HG02623 (cell line): ENCODE measurements around the gene LGR6.
"Not testable (repeated sequence)": the region's sequence is repeated elsewhere in the genome, so short reads cannot be mapped to it uniquely, and the experiment has no call there.

Experiments used
- ATAC-seq: cut with Tn5 transposase; IDR thresholded peaks from one replicate; pipeline ENCODE4 v1.9.1; 2021; ENCODE audit warnings: moderate library complexity; ENCODE audit not compliant: unreplicated experiment

The LGR6 gene

DNA sequence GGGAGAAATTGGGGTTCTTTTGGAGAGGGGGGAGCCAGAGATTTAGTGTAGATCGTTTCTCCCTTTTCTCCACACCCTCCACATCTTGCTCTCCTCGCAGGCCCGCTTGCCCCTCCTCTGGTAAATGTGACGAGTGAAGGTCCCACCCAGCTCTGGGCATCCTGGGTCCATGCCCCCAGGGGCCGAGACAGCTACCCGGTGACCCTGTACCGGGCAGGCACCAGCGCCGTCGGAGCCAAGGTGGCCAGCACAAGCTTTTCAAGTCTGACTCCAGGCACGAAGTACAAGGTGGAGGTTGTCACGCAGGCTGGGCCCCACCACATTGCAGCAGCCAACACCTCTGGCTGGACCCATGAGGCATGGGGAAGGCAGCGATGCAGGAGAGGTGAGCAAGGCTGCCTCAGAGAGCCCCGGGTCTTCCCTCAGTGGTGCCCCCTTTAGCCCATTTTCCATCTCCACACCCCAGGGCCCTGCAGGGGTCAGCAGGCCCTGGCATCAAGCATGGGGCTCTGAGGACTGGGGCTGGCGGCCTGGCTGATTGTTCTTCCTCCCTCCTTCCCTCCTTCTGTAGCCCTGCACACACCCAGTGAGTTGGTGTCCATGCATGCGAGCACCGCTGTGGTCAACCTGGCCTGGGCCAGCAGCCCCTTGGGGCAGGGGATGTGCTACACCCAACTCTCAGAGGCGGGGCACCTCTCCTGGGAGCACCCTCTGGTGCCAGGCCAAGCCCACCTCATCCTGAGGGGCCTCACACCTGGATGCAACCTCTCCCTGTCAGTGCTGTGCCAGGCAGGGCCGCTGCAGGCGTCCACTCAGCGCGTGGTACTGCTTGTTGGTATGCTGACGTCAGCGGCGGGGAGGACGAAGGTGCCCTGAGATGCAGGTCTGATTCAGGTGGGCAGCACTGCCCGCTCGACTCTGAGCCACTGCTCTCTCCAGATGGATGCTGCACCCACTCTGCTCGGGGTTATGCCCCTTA is 16.4 kb upstream of the LGR6 start:
- no peak for ATAC-seq

DNA sequence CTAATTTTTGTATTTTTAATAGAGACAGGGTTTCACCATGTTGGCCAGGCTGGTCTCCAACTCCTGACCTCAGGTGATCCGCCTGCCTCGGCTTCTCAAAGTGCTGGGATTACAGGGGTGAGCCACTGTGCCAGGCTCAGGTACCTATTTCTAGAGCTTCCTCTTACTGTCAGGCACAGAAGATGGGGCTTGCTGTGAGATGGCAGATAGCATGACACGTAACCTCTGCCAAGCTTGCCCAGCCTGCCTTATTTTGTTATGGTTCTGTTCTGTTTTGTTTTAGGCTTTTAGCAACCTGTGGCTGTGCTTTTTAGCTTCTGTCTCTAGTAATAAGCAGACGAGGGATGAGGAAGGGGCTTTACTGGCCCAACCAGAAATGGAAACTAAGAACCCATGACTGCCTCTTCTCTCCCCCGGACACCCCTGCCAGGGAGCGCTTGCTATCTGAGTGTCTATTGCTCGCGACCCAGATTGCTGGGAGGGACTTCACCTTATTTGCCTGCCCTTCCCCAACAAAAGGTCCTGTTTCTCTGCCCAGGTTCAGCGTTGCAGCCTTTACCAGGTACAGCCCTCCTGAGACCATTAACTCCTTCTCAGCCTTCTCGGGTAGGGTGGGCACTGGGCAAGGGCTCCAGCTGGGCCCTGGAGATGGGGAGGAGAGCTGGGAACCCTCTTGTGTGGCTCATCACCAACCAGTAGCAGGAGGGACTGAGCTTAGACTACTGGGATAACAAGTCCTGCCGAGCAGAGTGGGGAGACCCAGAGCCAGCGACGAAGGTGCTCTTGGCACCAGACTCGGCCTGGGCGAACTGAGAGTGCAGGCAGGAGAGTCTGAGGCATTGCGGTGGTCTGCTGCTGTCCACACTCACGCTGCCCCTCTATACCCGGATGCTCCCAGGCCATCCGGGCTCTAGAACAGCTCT is 13.5 kb upstream of the LGR6 start:
- ATAC-seq, result no peak

DNA sequence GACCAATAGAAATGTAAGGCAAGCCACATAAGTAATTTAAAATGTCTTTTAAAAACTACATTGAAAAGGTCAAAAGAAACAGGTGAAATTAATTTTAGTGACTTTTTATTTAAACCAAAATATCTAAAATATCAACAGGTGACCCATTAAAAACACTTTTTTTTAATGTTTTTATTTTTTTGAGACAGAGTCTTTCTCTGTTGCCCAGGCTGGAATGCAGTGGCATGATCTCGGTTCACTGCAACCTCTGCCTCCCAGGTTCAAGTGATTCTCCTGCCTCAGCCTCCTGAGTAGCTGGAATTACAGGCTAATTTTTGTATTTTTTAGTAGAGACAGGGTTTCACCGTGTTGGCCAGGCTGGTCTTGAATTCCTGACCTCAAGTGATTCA is 12.9 kb upstream of the LGR6 start:
- not testable (repeated sequence) for ATAC-seq

DNA sequence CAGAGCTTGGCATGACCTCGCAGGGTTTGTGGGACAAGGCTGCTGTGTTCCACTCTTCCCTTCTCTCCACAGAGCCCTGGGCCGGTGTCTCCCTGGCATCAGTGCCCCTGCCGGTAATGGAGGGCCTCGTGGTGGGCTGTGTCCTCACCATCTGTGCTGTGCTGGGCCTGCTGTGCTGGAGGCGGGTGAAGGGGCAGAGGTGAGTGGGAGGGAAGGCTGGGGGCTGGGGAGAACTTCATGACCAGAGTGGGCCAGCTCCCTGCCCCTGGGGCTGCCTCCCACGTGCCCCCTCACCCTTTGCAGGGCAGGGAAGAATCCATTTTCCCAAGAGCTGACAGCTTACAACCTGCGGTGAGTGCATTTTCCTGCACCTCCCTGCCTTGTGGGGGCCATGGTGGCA is 12.0 kb upstream of the LGR6 start:
- no peak for ATAC-seq

DNA sequence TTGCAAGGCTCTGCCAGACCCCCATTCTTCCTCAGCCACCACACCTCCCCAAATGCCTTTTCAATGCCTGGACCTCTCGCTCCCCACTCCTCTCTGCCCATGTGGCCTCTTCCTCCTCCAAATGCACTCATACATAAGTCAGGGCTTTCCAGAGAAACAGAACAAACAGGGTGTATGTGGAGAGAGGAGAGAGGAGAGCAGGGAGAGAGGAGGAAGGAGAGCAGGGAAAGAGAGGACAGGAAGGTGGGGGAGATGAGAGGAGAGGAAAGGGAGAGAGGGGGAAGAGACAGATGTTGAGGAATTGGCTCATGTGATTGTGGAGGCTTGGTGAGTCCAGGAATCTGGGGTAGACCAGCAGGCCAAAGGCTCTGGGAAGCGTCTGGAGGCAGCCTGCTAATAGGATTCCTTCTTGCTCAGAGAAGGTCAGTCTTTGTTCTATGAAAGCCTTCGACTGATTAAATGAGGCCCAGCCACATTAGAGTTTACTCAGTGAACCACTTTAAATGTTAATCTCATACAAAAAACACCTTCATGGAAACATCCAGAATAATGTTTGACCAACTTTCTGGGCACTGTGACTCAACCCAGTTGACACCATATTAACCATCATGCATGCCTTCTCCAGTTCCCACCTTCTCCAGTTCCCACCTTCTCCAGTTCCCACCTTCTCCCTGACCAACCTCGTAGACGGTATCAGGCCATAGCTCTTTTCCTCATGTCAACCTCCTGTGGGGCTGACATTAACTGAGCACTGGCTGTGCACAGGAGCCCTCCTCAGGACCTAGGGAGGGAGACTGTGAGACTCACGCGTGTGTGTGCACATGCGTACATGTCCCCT is 11.3 kb upstream of the LGR6 start:
- no peak for ATAC-seq

DNA sequence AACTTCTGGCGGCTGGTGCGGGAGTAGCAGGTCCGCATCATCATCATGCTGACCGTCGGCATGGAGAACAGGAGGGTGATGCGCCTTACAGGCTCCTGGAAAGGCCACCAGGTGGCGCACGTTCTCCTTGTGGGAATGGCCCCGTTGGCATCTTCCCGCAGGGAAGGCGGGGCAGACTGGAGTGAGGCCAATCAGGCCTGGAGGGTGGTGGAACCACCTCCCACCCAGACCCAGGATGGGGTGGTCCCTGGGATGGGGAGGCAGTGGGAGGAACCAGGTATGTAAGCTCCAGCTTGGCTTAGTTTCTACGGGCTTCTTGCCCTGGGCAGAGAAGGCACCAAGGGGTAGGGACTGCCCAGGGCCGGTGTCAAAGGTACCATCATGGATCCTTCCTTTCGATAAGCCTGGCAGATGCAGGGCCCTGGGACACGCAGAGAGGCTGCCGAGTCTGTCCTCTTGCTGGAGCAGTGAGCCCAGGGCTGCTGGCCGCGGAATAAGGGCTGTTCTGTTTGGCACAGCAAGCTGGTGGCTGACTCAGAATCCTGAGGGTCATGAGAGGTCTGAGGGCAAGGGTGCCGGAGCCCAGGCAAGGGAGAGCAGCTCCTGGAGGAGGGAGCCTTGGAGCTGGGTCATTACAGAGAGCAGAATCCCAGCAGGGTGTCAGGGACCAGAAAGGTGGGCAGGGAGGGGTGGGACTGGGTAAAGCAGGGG is 8.7 kb upstream of the LGR6 start:
- no peak for ATAC-seq

DNA sequence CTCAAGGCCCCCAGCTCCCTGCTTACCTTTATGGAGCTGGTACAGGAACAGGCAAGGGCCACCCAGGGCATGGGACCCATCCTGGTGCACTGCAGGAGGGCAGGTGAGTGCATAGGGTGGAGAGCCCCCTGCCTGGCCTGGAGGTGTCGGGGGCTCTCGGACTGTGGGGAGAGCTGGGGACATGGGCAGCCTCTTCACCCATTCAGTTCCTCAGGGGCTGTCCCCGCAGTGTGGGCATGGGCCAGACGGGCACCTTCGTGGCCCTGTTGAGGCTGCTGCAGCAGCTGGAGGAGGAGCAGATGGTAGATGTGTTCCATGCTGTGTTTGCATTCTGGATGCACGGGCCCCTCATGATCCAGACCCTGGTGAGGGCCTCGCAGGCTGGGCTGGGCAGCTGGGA is 7.3 kb upstream of the LGR6 start:
- no peak for ATAC-seq

DNA sequence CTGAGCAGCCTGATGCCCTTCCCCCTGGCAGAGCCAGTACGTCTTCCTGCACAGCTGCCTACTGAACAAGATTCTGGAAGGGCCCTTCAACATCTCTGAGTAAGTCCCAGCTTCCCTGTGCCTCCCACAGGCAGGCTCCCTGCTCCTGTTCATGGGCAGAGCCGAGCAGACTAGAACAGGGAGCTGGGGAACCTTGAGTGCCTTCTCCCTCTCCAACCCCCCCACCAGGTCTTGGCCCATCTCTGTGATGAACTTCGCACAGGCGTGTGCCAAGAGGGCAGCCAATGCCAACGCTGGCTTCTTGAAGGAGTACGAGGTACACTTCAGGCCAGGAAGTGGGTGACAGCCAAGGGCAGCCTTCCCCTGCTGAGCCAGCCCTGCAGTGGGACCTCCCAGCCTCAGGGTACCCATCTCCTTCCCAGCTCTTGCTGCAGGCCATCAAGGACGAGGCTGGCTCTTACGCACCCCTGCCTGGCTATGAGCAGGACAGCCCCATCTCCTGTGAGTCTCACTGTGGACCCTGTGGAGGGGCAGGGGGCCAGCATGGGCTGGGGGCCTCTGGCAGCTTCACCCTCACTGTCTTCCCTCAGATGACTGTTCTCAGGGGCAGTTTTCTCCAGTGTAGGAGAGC is 6.4 kb upstream of the LGR6 start:
- ATAC-seq, result no peak

DNA sequence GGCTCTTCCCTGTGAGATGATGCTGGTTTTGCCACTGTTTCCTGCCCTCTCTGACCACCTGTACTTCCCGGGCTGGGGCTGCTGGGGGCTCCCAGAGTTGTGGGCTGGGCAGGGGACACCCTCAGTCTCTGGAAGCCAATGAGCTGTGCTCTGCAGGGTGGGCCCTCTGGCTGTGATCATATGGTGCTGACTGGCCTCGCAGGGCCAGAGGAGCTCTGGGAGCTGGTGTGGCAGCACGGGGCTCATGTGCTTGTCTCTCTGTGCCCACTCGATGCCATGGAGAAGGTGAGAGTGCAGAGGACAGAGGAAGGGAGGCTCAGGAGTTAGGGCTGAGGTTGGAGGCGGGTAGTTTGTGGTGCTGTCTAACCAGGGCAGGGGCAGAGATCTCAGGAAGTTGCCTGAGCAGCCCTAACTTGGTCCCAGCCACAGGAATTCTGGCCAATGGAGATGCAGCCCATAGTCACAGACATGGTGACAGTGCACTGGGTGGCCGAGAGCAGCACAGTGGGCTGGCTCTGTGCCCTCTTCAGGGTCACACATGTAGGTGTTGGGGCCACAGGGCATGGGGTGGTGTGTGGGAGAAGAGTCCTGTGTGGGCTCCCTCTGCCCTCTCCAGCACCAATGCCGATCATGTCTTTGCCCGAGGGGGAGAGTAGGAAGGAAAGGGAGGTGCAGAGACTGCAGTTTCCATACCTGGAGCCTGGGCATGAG is 5.7 kb upstream of the LGR6 start:
- ATAC-seq, result no peak

DNA sequence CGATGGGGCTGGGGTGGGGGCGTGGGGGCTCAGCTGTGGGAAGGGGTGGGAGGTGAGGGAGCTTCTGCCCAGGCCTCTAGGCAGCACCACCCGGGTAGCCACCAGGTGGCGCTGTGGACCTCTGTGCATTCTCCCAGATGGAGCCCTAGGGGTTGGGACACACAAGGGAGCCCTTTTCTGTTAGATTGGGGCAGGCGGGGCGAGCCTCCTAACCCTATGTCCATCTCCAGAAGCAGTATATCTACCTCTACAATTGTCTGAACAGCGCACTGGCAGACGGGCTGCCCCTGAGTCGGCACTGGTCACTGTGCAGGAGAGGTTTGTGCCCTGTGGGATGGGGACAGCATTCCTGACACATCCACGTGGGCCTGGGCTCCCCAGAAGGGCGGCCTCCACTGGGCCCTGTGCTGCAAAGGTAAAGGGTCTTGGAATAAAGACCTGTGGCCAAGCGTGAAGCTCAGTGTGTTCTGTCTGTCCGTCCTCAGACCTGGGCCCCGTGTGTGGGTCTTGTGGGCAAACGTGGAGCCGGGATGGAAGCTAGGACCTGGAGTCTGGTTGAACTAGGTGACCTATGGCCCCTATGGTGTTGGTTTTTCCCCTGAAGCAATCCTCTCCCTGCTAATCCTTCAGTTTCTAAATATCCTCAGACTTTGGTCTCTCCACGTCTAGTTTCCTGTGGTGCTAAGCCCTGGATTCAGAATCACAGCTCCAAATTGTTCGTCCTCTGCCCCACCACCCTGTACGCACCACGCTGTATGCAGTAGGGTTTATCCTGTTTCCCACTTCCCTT is 4.4 kb upstream of the LGR6 start:
- ATAC-seq, result no peak

DNA sequence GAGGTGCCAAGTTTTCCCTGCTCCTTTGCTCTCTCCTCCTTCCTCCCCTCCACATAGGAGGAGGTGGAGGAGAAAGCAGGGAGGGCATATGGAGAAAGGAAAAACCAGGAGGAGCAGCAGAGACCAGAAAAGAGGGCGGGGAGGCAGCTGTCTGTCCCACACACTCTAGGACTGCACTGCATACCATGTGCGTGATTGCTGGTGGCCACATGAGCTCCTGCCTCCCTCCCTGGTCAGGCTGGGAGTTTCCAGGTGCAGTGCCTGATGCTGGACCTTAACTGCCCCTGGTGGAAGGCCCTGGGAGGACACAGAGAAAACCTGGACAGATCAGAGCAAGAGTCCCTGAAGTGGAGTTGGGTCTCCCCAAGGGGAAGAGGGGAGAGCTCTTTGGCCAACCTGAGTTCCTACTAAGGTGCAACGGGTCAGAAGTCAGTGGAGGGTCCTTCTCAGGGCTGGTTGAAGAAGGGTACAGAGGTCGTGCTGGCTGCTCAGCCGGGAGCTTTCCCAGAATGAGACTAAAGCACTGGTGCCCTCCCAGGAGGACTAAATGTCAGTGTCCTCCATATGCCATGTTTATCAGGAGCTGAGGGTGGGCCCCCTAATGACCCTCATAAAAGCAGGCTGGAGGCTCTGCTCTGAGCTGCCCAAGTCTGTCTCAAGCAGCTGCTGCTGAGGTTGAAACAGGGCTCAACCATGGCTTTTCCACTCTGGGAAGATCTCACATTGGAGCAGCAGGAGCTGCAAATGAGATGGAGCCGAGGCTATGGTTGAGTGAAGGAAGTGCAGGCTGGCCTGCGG is 3.5 kb upstream of the LGR6 start:
- ATAC-seq, result no peak

DNA sequence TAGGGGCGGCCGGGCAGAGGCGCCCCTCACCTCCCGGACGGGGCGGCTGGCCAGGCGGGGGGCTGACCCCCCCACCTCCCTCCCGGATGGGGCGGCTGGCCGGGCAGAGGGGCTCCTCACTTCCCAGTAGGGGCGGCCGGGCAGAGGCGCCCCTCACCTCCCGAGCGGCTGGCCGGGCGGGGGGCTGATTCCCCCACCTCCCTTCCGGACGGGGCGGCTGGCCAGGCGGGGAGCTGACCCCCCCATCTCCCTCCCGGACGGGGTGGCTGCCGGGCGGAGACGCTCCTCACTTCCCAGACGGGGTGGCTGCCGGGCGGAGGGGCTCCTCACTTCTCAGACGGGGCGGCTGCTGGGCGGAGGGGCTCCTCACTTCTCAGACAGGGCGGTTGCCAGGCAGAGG is 2.2 kb upstream of the LGR6 start:
- ATAC-seq, result not testable (repeated sequence)

DNA sequence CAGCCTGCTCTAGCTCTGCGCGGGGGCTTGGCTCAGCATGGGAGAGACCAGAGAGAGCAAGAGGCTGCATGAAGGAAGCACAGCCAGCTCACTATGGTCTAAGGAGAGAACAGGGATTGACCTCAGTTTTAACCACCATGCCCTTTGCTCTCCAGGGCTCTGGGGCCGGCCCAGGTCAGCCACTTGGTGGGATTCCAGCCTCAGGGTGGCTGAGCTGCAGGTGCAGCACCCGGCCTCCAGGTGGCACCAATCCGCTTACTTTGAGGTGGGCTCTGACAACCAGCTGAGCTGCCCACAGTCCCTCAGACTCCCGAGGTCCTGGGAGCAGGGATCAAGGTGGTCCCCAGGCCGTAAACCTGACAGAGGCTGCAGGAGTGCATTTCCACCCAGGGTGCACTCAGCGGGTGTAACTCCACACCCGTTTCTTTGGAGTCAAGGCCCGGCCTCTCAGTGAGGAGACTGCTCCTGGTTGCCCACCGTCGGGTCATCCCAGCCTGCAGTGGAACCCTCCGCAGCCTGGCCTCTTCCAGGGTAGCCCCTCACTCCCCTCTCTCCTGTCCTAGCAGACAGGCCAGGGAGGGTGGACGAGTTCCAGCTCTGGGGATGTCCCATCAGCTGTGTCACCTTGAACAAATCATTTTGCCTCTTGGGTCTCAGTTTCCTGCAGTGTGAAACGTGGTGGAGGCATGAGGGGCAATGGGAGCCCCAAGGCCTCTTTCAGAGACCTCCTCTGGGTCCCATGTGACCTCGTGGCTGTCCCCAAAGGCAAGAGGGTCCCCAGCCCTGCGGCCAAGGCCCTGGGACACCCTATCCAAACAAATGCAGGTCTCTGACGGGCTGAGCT is 607 bp upstream of the LGR6 start:
- ATAC-seq, result no peak

DNA sequence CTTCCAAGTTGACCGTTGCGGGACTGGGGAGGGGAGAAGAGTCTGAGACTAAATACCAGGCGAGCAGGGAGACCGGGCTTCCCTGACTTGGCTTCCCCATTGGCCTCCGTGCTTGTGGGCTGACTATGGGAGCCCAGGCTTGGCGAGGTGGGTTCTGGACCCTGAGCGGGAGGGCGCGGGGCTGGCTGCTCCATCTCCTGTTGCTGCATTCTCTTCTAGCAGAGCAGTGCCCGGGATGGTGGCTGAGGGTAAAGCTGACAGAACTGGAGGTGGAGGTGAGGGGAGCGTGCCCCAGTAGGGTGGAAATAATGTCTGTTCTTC is 689 bp downstream of the LGR6 start:
- ATAC-seq, result no peak

DNA sequence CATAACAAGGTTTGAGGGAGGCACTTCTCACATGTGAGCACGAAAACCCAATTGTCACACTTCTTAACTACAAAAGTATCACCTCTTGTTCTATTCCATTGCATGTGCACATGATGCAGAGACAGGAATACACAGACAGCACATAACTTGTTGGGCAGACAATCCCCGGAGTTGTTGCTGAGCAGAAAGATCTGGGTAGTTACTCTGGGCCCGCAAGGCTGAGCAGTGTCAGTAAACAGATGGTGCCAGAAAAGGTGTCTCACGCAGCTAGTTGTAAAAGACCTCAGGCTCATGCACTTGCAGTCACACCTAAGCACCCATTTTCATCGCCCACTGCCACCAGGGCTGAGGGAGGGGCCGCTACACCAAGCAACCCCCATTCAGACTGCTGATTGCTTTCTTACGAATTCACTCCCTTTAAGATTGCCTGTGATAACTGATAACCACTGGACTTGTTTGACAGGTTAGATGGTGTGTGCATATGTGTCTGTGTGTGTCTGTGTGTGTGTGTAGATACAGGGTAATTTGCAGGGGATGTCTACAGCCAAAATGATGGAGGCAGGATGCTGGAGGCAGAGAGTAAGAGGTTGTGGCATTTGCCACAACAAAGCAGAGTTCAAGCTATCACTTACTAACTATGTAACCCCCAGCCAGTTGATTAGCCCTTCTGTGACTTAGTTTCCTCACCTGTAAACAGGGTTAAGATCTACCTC is 4.2 kb downstream of the LGR6 start:
- ATAC-seq, result no peak

DNA sequence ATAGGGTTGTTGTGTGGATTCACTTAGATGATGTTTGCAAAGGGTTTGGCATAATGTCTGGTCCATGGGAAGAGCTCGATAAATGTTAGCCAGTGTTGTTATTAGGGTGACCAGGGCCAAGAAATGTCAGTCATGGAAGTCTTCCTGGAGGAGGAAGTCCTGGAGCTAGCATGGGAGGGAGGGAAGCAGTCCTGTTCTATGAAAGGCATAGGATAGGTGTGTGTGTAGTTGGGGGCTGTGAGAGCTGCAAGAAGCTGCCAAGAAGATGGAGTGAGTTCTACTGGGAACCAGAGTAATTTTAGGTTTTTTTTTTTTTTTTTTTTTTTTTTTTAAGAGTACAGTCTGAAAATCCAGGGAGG is 4.7 kb downstream of the LGR6 start:
- no peak for ATAC-seq
